ENCODE data around the gene TBC1D2. TPM values are rescaled to one million over a fixed set of nuclear protein-coding genes. Genes with fewer than 3 reads are reported as not detected.

The TBC1D2 gene
- total and polyA plus RNA-seq, 2 of the 4 experiments (the other 2 are of a cell fraction): 36.9 to 62.7 TPM

DNA sequence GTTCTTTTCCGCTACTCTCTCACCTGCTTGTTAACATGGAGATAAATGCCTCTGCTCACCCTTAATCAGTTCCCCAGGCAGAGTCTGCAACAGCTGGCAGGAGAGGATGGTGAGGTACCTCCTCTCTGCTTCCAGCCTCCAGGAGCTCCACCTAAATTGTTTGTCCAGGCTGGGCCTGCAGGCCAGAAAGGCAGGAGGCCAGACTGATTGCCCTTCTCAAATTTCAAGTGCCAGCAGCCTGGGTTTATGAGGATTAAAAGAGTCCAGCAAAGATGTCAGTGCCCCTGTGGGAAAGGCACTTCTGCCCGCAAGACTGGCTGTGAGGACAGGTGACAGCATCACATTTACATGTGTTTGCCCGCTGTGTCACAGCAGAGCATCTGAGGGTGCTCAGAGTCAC, 82.8 kb downstream of the TBC1D2 start:
- intact Hi-C loops (cut with micrococcal nuclease): no loop called here
- ChIA-PET POLR2A (ENCODE audit: unreplicated experiment) (no interaction called here), CTCF (no interaction called here)
- 0 out of 2 replicates have a peak, but pooled peaks cover 9% of the 10 kb centered on the region for H3K9me1 ChIP-seq (ENCODE audit: insufficient read depth, low read length)
- H3K27ac ChIP-seq (ENCODE audit: insufficient read depth, low read length): no peak overlapping the region
- peaks cover 4% of the 10 kb centered on the region for H3K27me3 ChIP-seq (ENCODE audit: control insufficient read depth, insufficient read depth, low read length)
- TF ChIP-seq MAFK (IDR thresholded peaks at IDR 0.05; ENCODE audit: low read depth, low read length): no peak
- no peak for TF ChIP-seq RAD21 (IDR thresholded peaks at IDR 0.05; ENCODE audit: low read length)
- no peak overlapping the region for H3K18ac ChIP-seq (ENCODE audit: low read depth, low read length)
- H3K4ac ChIP-seq (ENCODE audit: low read depth, low read length): no peak overlapping the region
- no peak overlapping the region for H3K9ac ChIP-seq (ENCODE audit: low read depth, low read length)
- H2BK5ac ChIP-seq (ENCODE audit: low read depth, low read length, poor library complexity, severe bottlenecking): no peak overlapping the region
- dilution Hi-C loops (cut with HindIII; ENCODE audit: low sequenced_read_pairs, unreplicated experiment): no loop called here
- WGBS, 2 experiments (ENCODE audit: extremely low coverage in 2 of 2, insufficient read length in 1 of 2): 67% methylated on average over 2 of the region's 3 CpGs; no CpG with 5 or more reads in 1 of the 2 experiments
- no peaks in the 10 kb centered on the region for H3K36me3 ChIP-seq (ENCODE audit: control insufficient read depth, insufficient read depth, low read length)
- H3K56ac ChIP-seq (ENCODE audit: extremely low read depth, insufficient read depth, low read length): no peak overlapping the region
- H2AK5ac ChIP-seq (ENCODE audit: low read depth, low read length): no peak overlapping the region
- H4K91ac ChIP-seq (ENCODE audit: insufficient read depth, low read depth, low read length): no peak overlapping the region
- no peak overlapping the region for H3K23ac ChIP-seq (ENCODE audit: low read depth, low read length)
- BruUV-seq (replicated peaks): no TSS peak
- no peak overlapping the region for H4K5ac ChIP-seq (ENCODE audit: low read depth, low read length)
- no peak overlapping the region for H4K8ac ChIP-seq (ENCODE audit: low read depth in 2 of 2, low read length in 2 of 2)
- in situ Hi-C loops (cut with MboI; ENCODE audit: low sequenced_read_pairs): no loop called here
- H2AFZ ChIP-seq (replicated peaks; ENCODE audit: low read length, poor library complexity): no peak overlapping the region
- H3K4me2 ChIP-seq (ENCODE audit: low read depth, low read length): no peak overlapping the region
- H2BK120ac ChIP-seq (ENCODE audit: low read depth, low read length): no peak overlapping the region
- no peaks in the 10 kb centered on the region for H4K20me1 ChIP-seq (ENCODE audit: insufficient read depth, low read length)
- peak; percentile 41; the same call in 1 of the 2 replicates for ATAC-seq (ENCODE audit: low read depth)
- H3K79me1 ChIP-seq (ENCODE audit: low read depth in 1 of 2, low read length in 2 of 2): no peaks in the 10 kb centered on the region; a peak in 1 of 4 replicates
- no peaks in the 10 kb centered on the region for H3K9me3 ChIP-seq (ENCODE audit: control insufficient read depth, insufficient read depth, low read length)
- H2AK9ac ChIP-seq (replicated peaks; ENCODE audit: low read depth, low read length, poor library complexity): no peak overlapping the region
- H3K4me1 ChIP-seq (ENCODE audit: control insufficient read depth, insufficient read depth, low read length): peaks cover 8% of the 10 kb centered on the region; the same call in 1 of the 2 replicates
- H2BK20ac ChIP-seq (ENCODE audit: low read depth, low read length): no peak overlapping the region
- H3K14ac ChIP-seq (replicated peaks; ENCODE audit: low read depth, low read length): no peak overlapping the region
- H2BK15ac ChIP-seq (ENCODE audit: low read depth, low read length): no peak overlapping the region
- H3K4me3 ChIP-seq (ENCODE audit: insufficient read depth, low read depth, low read length): no peak overlapping the region
- DNase-seq: peak; percentile 7

All from IMR-90 (cell line).